HepG2 (cell line): Measurements from ENCODE around the gene PP2D1. TPM values are rescaled to one million over a fixed set of nuclear protein-coding genes. Genes with fewer than 3 reads are reported as not detected.

Experiments
- CENPT ChIP-seq: sonication (generic); formaldehyde crosslinking; IDR thresholded peaks from 2 replicates; pipeline ENCODE4 v1.8.0; 2022; ENCODE audit warnings: low read depth, mild to moderate bottlenecking, moderate library complexity, missing genetic modification reagents
- GABPB1 ChIP-seq: IDR thresholded peaks from 2 replicates; pipeline ENCODE4 v1.6.1; 2016; ENCODE audit warnings: mild to moderate bottlenecking, missing genetic modification reagents, moderate library complexity, missing compliant biosample characterization
- SAFB2 ChIP-seq: sonication (generic); formaldehyde crosslinking; IDR thresholded peaks from 2 replicates; pipeline ENCODE4 v1.5.1; 2020; ENCODE audit warnings: missing genetic modification reagents, low read depth, mild to moderate bottlenecking, borderline replicate concordance
- SATB2 ChIP-seq: sonication (generic); formaldehyde crosslinking; IDR thresholded peaks from 2 replicates; pipeline ENCODE4 v1.5.0; 2020; ENCODE audit warnings: missing genetic modification reagents
- TFDP1 ChIP-seq: IDR thresholded peaks from 2 replicates; pipeline ENCODE4 v1.6.1; 2016; ENCODE audit warnings: missing compliant biosample characterization, missing genetic modification reagents, borderline replicate concordance
- YEATS4 ChIP-seq: sonication (generic); formaldehyde crosslinking; IDR thresholded peaks from 2 replicates; pipeline ENCODE4 v1.4.0; 2020; ENCODE audit warnings: missing genetic modification reagents, borderline replicate concordance
- ZFP82 ChIP-seq: sonication (generic); formaldehyde crosslinking; IDR thresholded peaks from 2 replicates; pipeline ENCODE4 v1.5.1; 2020; ENCODE audit warnings: mild to moderate bottlenecking, missing genetic modification reagents, borderline replicate concordance
- ZNF407 ChIP-seq: sonication (generic); formaldehyde crosslinking; IDR thresholded peaks from one replicate; pipeline ENCODE4 v1.5.1; 2020; ENCODE audit warnings: mild to moderate bottlenecking, missing genetic modification reagents; ENCODE audit errors: not compliant biosample characterization
- ZNF446 ChIP-seq: sonication (generic); formaldehyde crosslinking; IDR thresholded peaks from 2 replicates; pipeline ENCODE4 v1.5.0; 2020; ENCODE audit warnings: mild to moderate bottlenecking, missing genetic modification reagents
- ZNF530 ChIP-seq: sonication (generic); formaldehyde crosslinking; IDR thresholded peaks from 2 replicates; pipeline ENCODE4 v1.5.0; 2020; ENCODE audit warnings: low read depth, mild to moderate bottlenecking, missing genetic modification reagents
- polyA plus RNA-seq, 8 experiments: library from polyadenylated mRNA; depleted of rRNA in 3 of 8; stranded (reverse) in 7 of 8; unstranded in 1 of 8; fragments of >200 nt; fragmentation: Illumina TruSeq in 4 of 8; extraction: Trizol in 4 of 8; gene quantifications; 2 replicates each; pipeline versions ENCODE4 v1.2.1 to v1.2.3, GENCODE V29; 2011 to 2016; ENCODE audit warnings: low read depth in 4 of 8, missing spikeins in 1 of 8, mixed read lengths in 1 of 8; ENCODE audit not compliant: insufficient read depth in 1 of 8
- total RNA-seq, 5 experiments: library from RNA; depleted of rRNA; stranded (reverse); fragments of >200 nt; fragmentation: Illumina TruSeq; extraction: Trizol; gene quantifications; 2 replicates each; pipeline ENCODE4 v1.2.3, GENCODE V29; 2016; ENCODE audit warnings: low read depth in 1 of 5

The PP2D1 gene
- total and polyA plus RNA-seq, 2 of the 13 experiments (the other 11 are each of a cell fraction or from before 2014, with no cell fraction given) = not detected

- no peak for TF ChIP-seq CENPT (CRISPR knock-in tag)
- 0 out of 2 replicates have a peak, but pooled peaks have one; percentile 61 for TF ChIP-seq ZFP82 (CRISPR knock-in tag)
- no peak for TF ChIP-seq ZNF407 (CRISPR knock-in tag)
- no peak for TF ChIP-seq ZNF530 (CRISPR knock-in tag)
- no peak for TF ChIP-seq SATB2 (CRISPR knock-in tag)
- peak; percentile 57; the same call in 1 of the 2 replicates for TF ChIP-seq ZNF446 (CRISPR knock-in tag)
- no peak for TF ChIP-seq SAFB2 (CRISPR knock-in tag)
- TF ChIP-seq GABPB1 = peak; percentile 55
- peak; percentile 32; the same call in 1 of the 2 replicates for TF ChIP-seq TFDP1 (CRISPR knock-in tag)
- 0 out of 2 replicates have a peak, but pooled peaks have one; percentile 50 for TF ChIP-seq YEATS4
These were observed 28.6 kb upstream of the PP2D1 start (continued) for GRCh38 chr3:20040548-20041196.
